ENCODE results near the gene MRPL42. TPM values are rescaled to one million over a fixed set of nuclear protein-coding genes. Genes with fewer than 3 reads are reported as not detected.
A peak's percentile ranks its signal among the peaks of the same experiment; 100 is the strongest.

Gene MRPL42
- total and polyA plus RNA-seq, 2 donors from 2014 or later, result 57.6 to 66.7 TPM

- no peak for TF ChIP-seq CTCF (IDR thresholded peaks at IDR 0.05; ENCODE audit: borderline replicate concordance, extremely low read depth, insufficient read depth)
- Histone ChIP-seq H3K27ac (ENCODE audit: low read depth in 2 of 2, low read length in 2 of 2) (no peak overlapping the region), H3K4me3 (ENCODE audit: low read length in 3 of 3) (no peak overlapping the region), H3K36me3 (ENCODE audit: control insufficient read depth in 2 of 3, insufficient read depth in 3 of 3, low read length in 3 of 3) (peaks cover 5 to 11% (median 9%) of the 10 kb centered on the region in 3 donors), H3K27me3 (ENCODE audit: control insufficient read depth, insufficient read depth, low read length) (no peaks in the 10 kb centered on the region), H3K9me3 (ENCODE audit: control insufficient read depth in 2 of 3, insufficient read depth in 1 of 3, low read length in 3 of 3) (no peaks in the 10 kb centered on the region), H3K9ac (ENCODE audit: low read length in 3 of 3) (no peak overlapping the region), H3K4me1 (ENCODE audit: control insufficient read depth in 2 of 3, insufficient read depth in 2 of 3, low read depth in 1 of 3, low read length in 3 of 3) (no peaks in the 10 kb centered on the region)
- FAIRE-seq (no peak), DNase-seq (no peak)
- intact Hi-C loops (cut with DNase I), result no loop called here
These were observed 9.2 kb downstream of the MRPL42 start for GRCh38 chr12:93476555-93476954.

GRCh38 chr12:93482721-93483120 lies 15.4 kb downstream of the MRPL42 start:
- TF ChIP-seq CTCF (IDR thresholded peaks at IDR 0.05; ENCODE audit: borderline replicate concordance, extremely low read depth, insufficient read depth), result no peak
- Histone ChIP-seq H3K4me3 (ENCODE audit: low read length in 3 of 3) (no peak overlapping the region), H3K9ac (ENCODE audit: low read length in 3 of 3) (no peak overlapping the region), H3K4me1 (ENCODE audit: control insufficient read depth in 2 of 3, insufficient read depth in 2 of 3, low read depth in 1 of 3, low read length in 3 of 3) (no peaks in the 10 kb centered on the region), H3K27me3 (ENCODE audit: control insufficient read depth, insufficient read depth, low read length) (no peaks in the 10 kb centered on the region), H3K9me3 (ENCODE audit: control insufficient read depth in 2 of 3, insufficient read depth in 1 of 3, low read length in 3 of 3) (no peaks in the 10 kb centered on the region), H3K27ac (ENCODE audit: low read depth in 2 of 2, low read length in 2 of 2) (no peak overlapping the region), H3K36me3 (ENCODE audit: control insufficient read depth in 2 of 3, insufficient read depth in 3 of 3, low read length in 3 of 3) (peaks cover 12 to 31% (median 18%) of the 10 kb centered on the region in 3 donors)
- intact Hi-C loops (cut with DNase I), result no loop called here
- no peak for DNase-seq
- no peak for FAIRE-seq

GRCh38 chr12:93483151-93483807 lies 16.0 kb downstream of the MRPL42 start:
- peak; percentile 82 for FAIRE-seq
- no peak overlapping the region for H3K9ac ChIP-seq (ENCODE audit: low read length in 3 of 3)
- no peak for TF ChIP-seq CTCF (IDR thresholded peaks at IDR 0.05; ENCODE audit: borderline replicate concordance, extremely low read depth, insufficient read depth)
- DNase-seq, result no peak
- H3K9me3 ChIP-seq (ENCODE audit: control insufficient read depth in 2 of 3, insufficient read depth in 1 of 3, low read length in 3 of 3), result no peaks in the 10 kb centered on the region
- no peak overlapping the region for H3K27ac ChIP-seq (ENCODE audit: low read depth in 2 of 2, low read length in 2 of 2)
- H3K36me3 ChIP-seq (ENCODE audit: control insufficient read depth in 2 of 3, insufficient read depth in 3 of 3, low read length in 3 of 3), result peaks cover 12 to 31% (median 18%) of the 10 kb centered on the region in 3 donors
- H3K4me3 ChIP-seq (ENCODE audit: low read length in 3 of 3), result no peak overlapping the region
- no peaks in the 10 kb centered on the region for H3K4me1 ChIP-seq (ENCODE audit: control insufficient read depth in 2 of 3, insufficient read depth in 2 of 3, low read depth in 1 of 3, low read length in 3 of 3)
- intact Hi-C loops (cut with DNase I), result no loop called here
- no peaks in the 10 kb centered on the region for H3K27me3 ChIP-seq (ENCODE audit: control insufficient read depth, insufficient read depth, low read length)
